ENCODE results near the gene RBM45.

Gene RBM45

DNA sequence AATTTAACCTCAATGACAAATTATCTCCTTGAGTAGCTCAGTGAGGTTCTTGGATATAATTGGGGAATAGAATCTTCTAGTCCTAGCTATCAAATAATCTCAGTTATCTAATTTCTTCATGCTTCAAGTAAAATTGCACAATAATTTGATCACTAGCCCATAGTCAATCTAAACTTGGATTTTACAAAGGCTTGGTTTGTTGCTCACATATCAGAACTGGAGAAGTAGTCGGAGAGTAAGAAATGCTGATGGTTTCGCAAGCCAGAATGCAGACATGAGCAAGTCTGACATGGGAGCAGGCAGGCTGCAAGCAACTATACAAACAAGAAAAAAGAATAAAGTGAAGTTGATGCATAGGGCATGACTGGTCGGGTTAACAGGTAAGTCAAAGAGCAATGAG, 28.0 kb upstream of the RBM45 start:
- TF ChIP-seq EZH2phosphoT487 (IDR thresholded peaks at IDR 0.05; ENCODE audit: borderline replicate concordance, low read length): no peak
- TF ChIP-seq, protein P1, sequence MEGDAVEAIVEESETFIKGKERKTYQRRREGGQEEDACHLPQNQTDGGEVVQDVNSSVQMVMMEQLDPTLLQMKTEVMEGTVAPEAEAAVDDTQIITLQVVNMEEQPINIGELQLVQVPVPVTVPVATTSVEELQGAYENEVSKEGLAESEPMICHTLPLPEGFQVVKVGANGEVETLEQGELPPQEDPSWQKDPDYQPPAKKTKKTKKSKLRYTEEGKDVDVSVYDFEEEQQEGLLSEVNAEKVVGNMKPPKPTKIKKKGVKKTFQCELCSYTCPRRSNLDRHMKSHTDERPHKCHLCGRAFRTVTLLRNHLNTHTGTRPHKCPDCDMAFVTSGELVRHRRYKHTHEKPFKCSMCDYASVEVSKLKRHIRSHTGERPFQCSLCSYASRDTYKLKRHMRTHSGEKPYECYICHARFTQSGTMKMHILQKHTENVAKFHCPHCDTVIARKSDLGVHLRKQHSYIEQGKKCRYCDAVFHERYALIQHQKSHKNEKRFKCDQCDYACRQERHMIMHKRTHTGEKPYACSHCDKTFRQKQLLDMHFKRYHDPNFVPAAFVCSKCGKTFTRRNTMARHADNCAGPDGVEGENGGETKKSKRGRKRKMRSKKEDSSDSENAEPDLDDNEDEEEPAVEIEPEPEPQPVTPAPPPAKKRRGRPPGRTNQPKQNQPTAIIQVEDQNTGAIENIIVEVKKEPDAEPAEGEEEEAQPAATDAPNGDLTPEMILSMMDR (IDR thresholded peaks at IDR 0.05; ENCODE audit: low read depth, low read length, poor library complexity, severe bottlenecking): no peak
- H3K4me2 ChIP-seq (ENCODE audit: low read length): no peak overlapping the region
- H3K27me3 ChIP-seq (ENCODE audit: control insufficient read depth, low read length): no peaks in the 10 kb centered on the region
- no peak overlapping the region for H3K4me3 ChIP-seq (ENCODE audit: low read length)
- H3K79me2 ChIP-seq (ENCODE audit: control insufficient read depth, low read length): no peaks in the 10 kb centered on the region
- no peaks in the 10 kb centered on the region for H3F3A ChIP-seq (ENCODE audit: control insufficient read depth, insufficient read depth)
- no peak overlapping the region for H3K27ac ChIP-seq (ENCODE audit: low read depth, low read length)
- H3K9me2 ChIP-seq (replicated peaks; ENCODE audit: control insufficient read depth, low read length): no peaks in the 10 kb centered on the region
- H3K36me3 ChIP-seq (ENCODE audit: control insufficient read depth, low read length): no peaks in the 10 kb centered on the region
- no peaks in the 10 kb centered on the region for H3K4me1 ChIP-seq (ENCODE audit: control insufficient read depth, low read length)
- no peaks in the 10 kb centered on the region for H4K20me1 ChIP-seq (ENCODE audit: control insufficient read depth, insufficient read depth, low read depth, low read length)
- no peaks in the 10 kb centered on the region for H3K9me3 ChIP-seq (ENCODE audit: control insufficient read depth, insufficient read depth, low read length)

DNA sequence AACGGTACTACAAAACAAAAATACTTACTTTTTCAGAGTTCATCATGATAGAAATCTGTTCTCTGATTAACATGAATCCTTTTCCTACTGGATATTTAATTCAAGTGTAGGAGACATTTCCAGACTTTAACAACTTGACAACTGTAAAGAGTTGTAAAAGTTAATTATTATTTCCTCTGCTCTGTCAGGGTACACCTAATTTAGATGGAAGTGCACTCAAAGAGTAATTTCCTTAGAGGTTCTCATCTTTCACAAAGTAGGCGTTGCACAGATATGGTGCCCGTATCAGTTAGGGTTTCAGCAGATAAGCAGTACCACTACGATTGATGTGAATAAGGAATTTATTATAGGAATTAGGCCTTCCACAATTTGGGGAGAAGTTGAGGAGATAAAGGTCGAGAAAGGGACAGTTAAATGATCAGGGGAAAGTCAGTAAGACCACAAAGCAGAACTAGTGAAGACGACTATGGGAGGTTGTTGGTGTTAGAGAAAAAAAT, 23.4 kb upstream of the RBM45 start:
- Histone ChIP-seq H4K20me1 (ENCODE audit: control insufficient read depth, insufficient read depth, low read depth, low read length) (no peaks in the 10 kb centered on the region), H3K27me3 (ENCODE audit: control insufficient read depth, low read length) (no peaks in the 10 kb centered on the region), H3K4me3 (ENCODE audit: low read length) (no peak overlapping the region), H3K27ac (ENCODE audit: low read depth, low read length) (no peak overlapping the region), H3K9me3 (ENCODE audit: control insufficient read depth, insufficient read depth, low read length) (no peaks in the 10 kb centered on the region), H3K4me2 (ENCODE audit: low read length) (no peak overlapping the region), H3K36me3 (ENCODE audit: control insufficient read depth, low read length) (no peaks in the 10 kb centered on the region), H3F3A (ENCODE audit: control insufficient read depth, insufficient read depth) (no peaks in the 10 kb centered on the region), H3K4me1 (ENCODE audit: control insufficient read depth, low read length) (no peaks in the 10 kb centered on the region), H3K9me2 (replicated peaks; ENCODE audit: control insufficient read depth, low read length) (no peaks in the 10 kb centered on the region), H3K79me2 (ENCODE audit: control insufficient read depth, low read length) (no peaks in the 10 kb centered on the region)
- TF ChIP-seq, protein P1 (IDR thresholded peaks at IDR 0.05; ENCODE audit: low read depth, low read length, poor library complexity, severe bottlenecking): no peak
- TF ChIP-seq EZH2phosphoT487 (IDR thresholded peaks at IDR 0.05; ENCODE audit: borderline replicate concordance, low read length): no peak

GRCh38 chr2:178093471-178093870, 18.8 kb upstream of the RBM45 start:
- TF ChIP-seq, protein P1 (IDR thresholded peaks at IDR 0.05; ENCODE audit: low read depth, low read length, poor library complexity, severe bottlenecking): no peak
- TF ChIP-seq EZH2phosphoT487 (IDR thresholded peaks at IDR 0.05; ENCODE audit: borderline replicate concordance, low read length): no peak
- H3F3A ChIP-seq (ENCODE audit: control insufficient read depth, insufficient read depth): no peaks in the 10 kb centered on the region
- no peaks in the 10 kb centered on the region for H3K79me2 ChIP-seq (ENCODE audit: control insufficient read depth, low read length)
- no peak overlapping the region for H3K27ac ChIP-seq (ENCODE audit: low read depth, low read length)
- no peak overlapping the region for H3K4me3 ChIP-seq (ENCODE audit: low read length)
- H3K4me2 ChIP-seq (ENCODE audit: low read length): no peak overlapping the region
- H3K36me3 ChIP-seq (ENCODE audit: control insufficient read depth, low read length): no peaks in the 10 kb centered on the region
- H3K27me3 ChIP-seq (ENCODE audit: control insufficient read depth, low read length): no peaks in the 10 kb centered on the region
- H3K9me2 ChIP-seq (replicated peaks; ENCODE audit: control insufficient read depth, low read length): no peaks in the 10 kb centered on the region
- H3K9me3 ChIP-seq (ENCODE audit: control insufficient read depth, insufficient read depth, low read length): no peaks in the 10 kb centered on the region
- H3K4me1 ChIP-seq (ENCODE audit: control insufficient read depth, low read length): no peaks in the 10 kb centered on the region
- H4K20me1 ChIP-seq (ENCODE audit: control insufficient read depth, insufficient read depth, low read depth, low read length): no peaks in the 10 kb centered on the region

All from DOHH2 (cell line).